GM19467 (cell line): ENCODE measurements around the gene RGS9.
"Not testable (repeated sequence)": the region's sequence is repeated elsewhere in the genome, so short reads cannot be mapped to it uniquely, and the experiment has no call there.

ENCODE experiments used
- ATAC-seq: cut with Tn5 transposase; IDR thresholded peaks from one replicate; pipeline ENCODE4 v1.9.1; 2021; ENCODE audit warnings: mild to moderate bottlenecking, moderate library complexity; ENCODE audit not compliant: unreplicated experiment

RGS9 gene

GRCh38 chr17:65204001-65204400 lies 66.8 kb downstream of the RGS9 start:
- no peak for ATAC-seq

- no peak for ATAC-seq
Observed at GRCh38 chr17:65205655-65206054, 68.5 kb downstream of the RGS9 start.

GRCh38 chr17:65207448-65207847 lies 70.3 kb downstream of the RGS9 start:
- not testable (repeated sequence) for ATAC-seq

GRCh38 chr17:65208717-65209116 lies 71.5 kb downstream of the RGS9 start:
- no peak for ATAC-seq

GRCh38 chr17:65218261-65218660 lies 81.1 kb downstream of the RGS9 start:
- ATAC-seq: no peak

- ATAC-seq: no peak
Observed at GRCh38 chr17:65219124-65219523, 82.0 kb downstream of the RGS9 start.

- no peak for ATAC-seq
Observed at GRCh38 chr17:65219707-65220106, 82.5 kb downstream of the RGS9 start.

GRCh38 chr17:65220732-65221131 lies 83.6 kb downstream of the RGS9 start:
- no peak for ATAC-seq

- no peak for ATAC-seq
Observed at GRCh38 chr17:65222214-65222738, 85.1 kb downstream of the RGS9 start.

GRCh38 chr17:65225061-65225460 lies 87.9 kb downstream of the RGS9 start:
- ATAC-seq: no peak

GRCh38 chr17:65226227-65226626 lies 89.1 kb downstream of the RGS9 start:
- no peak for ATAC-seq

GRCh38 chr17:65227637-65228036 lies 90.5 kb downstream of the RGS9 start:
- no peak for ATAC-seq

- no peak for ATAC-seq
Observed at GRCh38 chr17:65228287-65228686, 91.1 kb downstream of the RGS9 start.

GRCh38 chr17:65228734-65229620 lies 91.8 kb downstream of the RGS9 start:
- ATAC-seq: peak; percentile 55

- no peak for ATAC-seq
Observed at GRCh38 chr17:65229621-65229995, 92.4 kb downstream of the RGS9 start.

- no peak for ATAC-seq
Observed at GRCh38 chr17:65230040-65230439, 92.9 kb downstream of the RGS9 start.

GRCh38 chr17:65231086-65231485 lies 93.9 kb downstream of the RGS9 start:
- no peak for ATAC-seq

GRCh38 chr17:65231662-65232335 lies 94.6 kb downstream of the RGS9 start:
- no peak for ATAC-seq

- ATAC-seq: no peak
Observed at GRCh38 chr17:65235284-65235683, 98.1 kb downstream of the RGS9 start.

- ATAC-seq: no peak
Observed at GRCh38 chr17:65236321-65236720, 99.2 kb downstream of the RGS9 start.

- ATAC-seq: no peak
Observed at GRCh38 chr17:65243838-65244625, 106.9 kb downstream of the RGS9 start.
